Activated effector memory CD4-positive, alpha-beta T cell treated with anti-CD3 and anti-CD28 coated beads, Interleukin-2, amount 50 U/mL, for 16 hours (primary cell): ENCODE data around the gene GALNT9.
"Not testable (repeated sequence)": the region's sequence is repeated elsewhere in the genome, so short reads cannot be mapped to it uniquely, and the experiment has no call there.

ENCODE experiments used
- DNase-seq: peaks from one replicate; pipeline ENCODE4 v3.0.0-alpha.2; 2020

Gene GALNT9

DNA sequence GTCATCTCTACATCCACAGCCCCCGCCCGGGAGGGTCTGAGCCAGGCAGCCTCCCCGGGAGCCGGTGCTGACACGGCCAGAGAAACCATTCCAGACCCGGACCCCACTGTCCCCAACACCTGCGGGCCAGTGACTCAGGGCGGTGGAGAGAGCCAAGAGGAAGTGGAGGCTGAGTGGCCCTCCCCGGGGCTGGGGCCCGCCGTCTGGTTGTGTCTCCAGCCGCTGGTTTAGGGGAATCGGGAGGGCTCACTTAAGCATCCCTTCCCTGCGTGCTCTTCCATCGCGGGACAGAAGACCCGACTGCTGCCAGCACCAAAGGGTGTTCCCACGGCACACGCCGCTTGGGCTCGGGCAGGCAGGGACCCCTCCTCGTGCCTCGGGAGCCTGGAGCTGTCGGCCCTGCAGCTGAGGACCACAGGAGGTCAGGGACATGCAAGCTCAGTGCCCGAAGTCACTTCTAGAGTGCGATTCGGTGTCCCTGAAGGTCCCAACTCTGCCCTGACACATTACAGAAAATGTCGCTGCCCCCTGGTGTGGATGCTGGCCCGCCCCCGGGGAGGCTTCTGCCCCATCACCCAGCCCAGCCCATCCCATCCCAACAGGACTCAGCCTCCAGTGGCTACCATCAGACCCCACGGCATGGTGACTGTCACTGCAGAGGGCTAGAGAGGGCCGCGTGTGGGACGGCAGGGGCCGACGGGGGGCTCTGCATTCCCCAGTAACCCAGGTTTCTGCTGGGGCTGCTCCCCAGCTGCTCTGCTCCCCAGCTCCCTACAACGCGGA is 50.8 kb downstream of the GALNT9 start:
- DNase-seq = no peak

DNA sequence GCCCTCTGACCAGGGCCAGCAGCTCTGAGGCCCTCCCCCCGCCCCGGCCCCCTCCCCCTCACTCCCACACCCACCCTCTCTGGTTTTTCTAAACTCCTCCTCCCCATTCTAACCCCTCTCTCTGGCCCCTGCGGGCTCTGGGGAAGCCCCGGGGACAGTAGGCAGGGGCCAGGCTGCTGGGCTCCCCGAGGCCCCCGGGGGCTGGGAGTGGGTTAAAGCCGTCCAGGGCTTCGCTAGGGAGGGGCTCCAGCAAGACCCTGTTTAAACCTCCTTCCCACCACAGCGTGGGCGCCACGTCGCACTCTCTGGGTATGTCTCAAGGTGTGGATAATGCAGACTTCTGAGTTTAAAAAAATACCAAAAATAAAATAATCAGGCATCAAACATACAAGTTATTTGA is 51.4 kb downstream of the GALNT9 start:
- DNase-seq = no peak

- no peak for DNase-seq
Measured at GRCh38 chr12:132277374-132277941, 51.9 kb downstream of the GALNT9 start.

- no peak for DNase-seq
Measured at GRCh38 chr12:132276827-132277373, 52.5 kb downstream of the GALNT9 start.

GRCh38 chr12:132276066-132276826 is 53.1 kb downstream of the GALNT9 start:
- no peak for DNase-seq

DNA sequence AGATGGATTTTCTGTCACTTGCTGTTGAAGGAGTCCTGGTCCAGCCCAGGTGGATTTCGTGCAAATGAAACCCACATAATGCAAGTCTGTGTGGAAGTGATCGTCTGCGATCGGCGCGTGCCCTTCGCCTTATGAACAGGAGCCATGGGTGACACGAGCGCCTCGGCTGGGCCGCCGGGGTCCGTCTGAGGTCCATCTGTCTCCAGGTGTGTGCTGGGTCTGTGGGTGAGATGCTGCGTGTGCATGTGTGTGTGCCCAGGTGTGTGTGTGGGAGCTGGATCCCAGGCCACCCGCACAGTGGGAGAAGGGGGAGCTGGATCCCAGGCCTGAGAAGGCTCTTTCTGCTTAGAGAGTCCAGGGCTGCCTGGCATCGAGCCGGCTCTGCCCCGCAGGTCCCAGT is 53.8 kb downstream of the GALNT9 start:
- DNase-seq = no peak

- DNase-seq = no peak
Measured at GRCh38 chr12:132275110-132275531, 54.3 kb downstream of the GALNT9 start.

- no peak for DNase-seq
Measured at GRCh38 chr12:132273992-132274334, 55.4 kb downstream of the GALNT9 start.

GRCh38 chr12:132272711-132273110 is 56.7 kb downstream of the GALNT9 start:
- no peak for DNase-seq

GRCh38 chr12:132271755-132272092 is 57.7 kb downstream of the GALNT9 start:
- no peak for DNase-seq

- DNase-seq = no peak
Measured at GRCh38 chr12:132270969-132271754, 58.2 kb downstream of the GALNT9 start.

DNA sequence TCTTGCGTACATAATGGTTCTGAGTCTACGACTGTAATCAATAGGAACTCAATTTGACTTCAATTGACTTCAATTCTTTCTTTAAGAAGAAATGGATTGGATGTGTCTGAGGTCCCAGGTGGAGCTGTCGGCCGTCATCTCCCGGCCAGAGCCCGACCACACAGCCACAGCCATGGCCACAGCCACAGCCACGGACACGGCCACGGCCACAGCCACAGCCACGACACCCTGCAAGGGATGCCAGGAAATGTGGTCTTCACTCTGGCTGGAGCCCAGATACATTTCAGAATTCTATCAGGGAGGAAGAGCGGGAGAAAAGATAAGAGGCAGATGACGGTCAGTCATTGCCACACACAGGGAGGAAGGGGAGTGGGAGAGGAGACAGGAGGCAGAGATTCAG is 58.9 kb downstream of the GALNT9 start:
- no peak for DNase-seq

DNA sequence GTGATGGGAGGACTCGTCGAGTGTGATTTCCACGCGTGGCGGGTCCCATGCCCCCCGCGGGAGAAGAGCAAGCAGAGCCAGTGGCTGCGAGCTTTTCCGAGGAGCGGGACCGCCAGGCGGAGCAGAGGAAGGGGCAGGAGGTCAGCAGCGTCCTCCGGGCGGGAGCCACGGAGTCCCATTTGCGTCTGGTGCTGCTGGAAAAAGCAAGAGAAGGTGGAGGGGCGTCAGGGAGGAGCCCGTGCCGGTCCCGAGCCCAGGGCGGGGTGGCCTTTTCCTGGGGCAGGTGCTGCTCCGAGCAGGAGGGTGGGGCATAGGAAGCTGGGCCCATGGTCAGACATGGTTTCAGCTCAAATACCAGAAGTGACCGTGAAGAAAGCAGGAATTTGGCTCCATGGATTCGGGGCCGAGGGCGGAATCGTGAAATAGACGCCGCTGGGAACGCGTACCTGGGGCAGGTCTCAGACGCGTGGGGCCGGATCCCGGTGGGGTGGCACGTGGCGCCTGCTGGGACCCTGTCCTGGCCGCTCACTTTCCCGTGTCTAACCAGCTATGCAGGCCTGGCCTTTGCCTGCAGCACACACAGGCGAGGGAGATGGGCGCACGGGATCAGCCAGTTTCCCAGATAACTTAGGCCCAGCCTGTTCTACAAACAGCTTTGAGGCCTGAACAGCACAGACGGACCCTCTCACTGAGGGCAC is 60.0 kb downstream of the GALNT9 start:
- DNase-seq = no peak

DNA sequence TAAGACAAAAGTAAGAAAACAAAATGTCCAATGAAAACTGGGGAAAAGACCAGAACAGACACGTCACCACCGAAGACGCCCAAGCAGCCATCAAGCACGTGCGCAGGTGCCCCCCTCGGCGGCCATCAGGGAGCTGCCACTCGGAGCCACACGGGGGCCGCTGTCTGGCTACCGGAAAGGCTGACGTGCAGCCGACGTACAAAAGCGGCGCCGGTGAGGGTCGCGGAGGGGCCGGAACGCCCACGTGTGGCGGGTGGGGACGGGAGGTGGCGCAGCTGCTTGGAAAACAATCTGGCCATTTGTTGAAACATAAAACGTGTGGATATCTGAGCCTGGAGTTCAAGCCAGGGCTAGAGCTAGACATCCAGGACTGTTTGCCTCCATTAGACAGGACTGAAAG is 60.7 kb downstream of the GALNT9 start:
- DNase-seq = no peak

DNA sequence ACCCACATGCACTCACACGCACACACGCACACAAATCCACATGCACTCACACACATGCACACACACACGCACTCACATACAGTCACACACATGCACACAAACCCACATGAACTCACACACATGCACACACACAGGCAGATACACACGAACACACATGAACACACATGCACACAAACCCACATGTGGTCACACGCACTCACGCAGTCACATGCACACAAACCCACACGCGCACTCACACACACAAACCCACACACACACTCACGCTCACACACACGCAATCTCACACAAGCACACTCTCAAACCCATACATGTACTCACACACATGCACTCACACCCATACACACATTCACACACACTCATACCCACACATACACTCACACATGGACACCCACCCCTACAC is 61.5 kb downstream of the GALNT9 start:
- DNase-seq = no peak

DNA sequence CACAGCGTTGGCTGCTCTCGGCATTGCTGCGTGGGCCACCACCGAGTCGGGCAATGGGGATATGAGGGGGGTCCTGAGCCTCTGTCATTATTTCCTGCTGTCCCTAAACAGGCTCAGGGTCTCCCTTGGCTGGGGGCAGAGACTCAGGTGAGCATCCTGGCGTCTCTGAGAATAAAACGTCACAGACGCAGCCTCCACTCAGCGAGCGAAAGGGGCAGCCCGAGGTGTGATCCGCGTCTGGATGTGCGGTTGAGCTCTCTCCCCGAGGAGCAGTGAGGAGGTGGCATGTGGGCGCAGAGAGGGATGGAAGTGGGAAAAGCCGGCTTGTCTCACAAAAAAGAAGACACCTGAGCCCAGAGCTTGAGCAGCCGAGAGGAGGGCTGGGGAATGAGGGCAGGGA is 62.6 kb downstream of the GALNT9 start:
- DNase-seq = no peak

DNA sequence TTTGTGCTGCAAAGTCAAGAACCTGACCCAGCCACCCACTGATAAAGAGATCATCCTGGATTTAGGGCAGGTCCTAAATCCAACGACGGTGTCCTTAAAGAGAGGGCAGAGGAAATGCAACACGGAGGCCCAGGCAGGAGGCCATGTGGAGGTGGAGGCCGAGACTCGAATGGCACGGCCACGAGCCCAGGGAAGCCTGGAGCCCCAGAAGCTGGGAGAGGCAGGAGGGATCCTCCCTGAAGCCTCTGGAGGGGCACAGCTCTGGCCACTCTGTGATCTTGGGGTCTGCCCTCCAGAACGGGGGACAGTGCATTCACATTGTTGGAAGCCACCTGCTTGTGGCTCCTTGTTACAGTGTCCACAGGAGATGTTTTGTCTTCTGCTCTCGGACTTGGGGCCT is 63.0 kb downstream of the GALNT9 start:
- no peak for DNase-seq

- not testable (repeated sequence) for DNase-seq
Measured at GRCh38 chr12:132265822-132266221, 63.6 kb downstream of the GALNT9 start.

GRCh38 chr12:132265056-132265800 is 64.2 kb downstream of the GALNT9 start:
- DNase-seq = no peak

DNA sequence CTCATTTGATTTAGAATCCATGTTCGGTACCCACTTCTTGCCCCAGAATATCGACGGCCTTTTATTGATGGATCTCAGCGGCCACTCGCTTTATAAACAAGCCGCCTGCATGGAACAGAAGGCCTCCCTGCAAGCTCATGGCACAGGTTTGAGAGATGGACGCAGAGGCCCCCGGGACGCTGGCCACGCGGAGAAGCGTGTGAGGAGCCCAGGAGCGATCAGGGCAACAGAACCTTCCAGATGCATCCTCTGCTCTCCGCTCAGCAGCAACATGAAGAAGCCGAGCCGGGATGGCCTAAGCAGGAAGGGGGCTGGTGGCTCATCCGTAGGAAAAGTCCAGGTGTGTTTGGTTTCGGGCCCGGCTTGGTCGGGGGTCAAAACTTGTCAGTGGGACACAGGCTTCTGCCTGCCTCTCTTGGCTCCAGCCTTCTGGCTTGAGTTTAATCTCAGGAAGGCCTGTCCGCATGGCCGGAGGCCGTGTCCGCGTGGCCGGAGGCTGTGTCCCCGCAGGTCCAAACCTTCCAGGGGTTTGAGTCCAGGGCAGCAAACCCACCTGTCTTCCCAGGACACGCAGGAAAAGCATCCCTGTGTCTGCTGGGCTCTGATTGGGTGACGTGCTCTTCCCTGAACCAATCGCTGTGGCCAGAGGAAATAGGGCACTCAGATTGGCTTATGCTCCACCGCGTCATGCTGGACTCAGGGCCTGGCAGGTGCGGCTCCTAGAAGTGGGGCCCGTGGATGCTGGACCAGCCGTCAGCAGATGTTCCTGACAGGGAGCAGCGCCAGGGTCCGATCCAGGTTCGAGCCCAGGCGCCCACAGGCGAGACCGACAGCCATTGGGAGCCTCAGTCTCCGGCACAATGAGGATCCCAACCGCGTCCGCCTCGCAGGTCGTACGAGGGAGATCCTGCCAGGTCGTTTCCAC is 65.0 kb downstream of the GALNT9 start:
- no peak for DNase-seq
